A549 (cell line): ENCODE data around the gene RGS10. TPM values are rescaled to one million over a fixed set of nuclear protein-coding genes. Genes with fewer than 3 reads are reported as not detected.

Source experiments
- ATAC-seq, 2 experiments: fragments of 200-7000 bp in 1 of 2; fragments of >200 bp in 1 of 2; cut with Nextera tagmentation in 1 of 2; cut with Tn5 transposase in 1 of 2; 3 replicates each; pipeline versions ENCODE4 v1.8.0 to v1.9.1; 2018 to 2020; ENCODE audit warnings: mild to moderate bottlenecking in 1 of 2, moderate library complexity in 1 of 2
- CTCF ChIA-PET: fragments of 300-600 bp; sonication (Branson Sonifier 250); formaldehyde crosslinking; extraction: SDS; loops from one replicate; lab custom pipeline; 2021; ENCODE audit warnings: antibody characterized with exemption, inconsistent platforms; lab: Yijun Ruan, JAX
- POLR2A ChIA-PET: fragments of 350-600 bp; formaldehyde crosslinking; extraction: SDS; loops from one replicate; lab custom pipeline; 2021; ENCODE audit warnings: antibody characterized with exemption, inconsistent platforms; lab: Yijun Ruan, JAX
- DNase-seq, 2 experiments: peaks; one replicate each; pipeline versions ENCODE4 v3.0.0 to v3.0.0-alpha.2; 2011 to 2016; ENCODE audit warnings: low read depth in 1 of 2, low spot score in 1 of 2
- FAIRE-seq: peaks from 2 replicates; lab custom pipeline; 2011; peaks lifted over from hg19 to GRCh38; lab: Jason Lieb, UNC
- H3K27ac ChIP-seq, 2 experiments: fragments of >200 bp; sonication (Bioruptor Twin); formaldehyde crosslinking; 3 replicates each; pipeline ENCODE4 v1.5.1; 2016 to 2017
- H3K4me1 ChIP-seq: fragments of >200 bp; sonication (Bioruptor Twin); formaldehyde crosslinking; 3 replicates; pipeline ENCODE4 v1.6.1; 2016
- H3K4me2 ChIP-seq: fragments of >200 bp; sonication (Bioruptor Twin); formaldehyde crosslinking; 3 replicates; pipeline ENCODE4 v1.6.1; 2016
- H3K4me3 ChIP-seq: fragments of >200 bp; sonication (Bioruptor Twin); formaldehyde crosslinking; 3 replicates; pipeline ENCODE4 v1.5.1; 2016
- H3K9me3 ChIP-seq: fragments of >200 bp; sonication (Bioruptor Twin); formaldehyde crosslinking; 3 replicates; pipeline ENCODE4 v1.6.1; 2016
- ATOH8 ChIP-seq: fragments of 250-450 bp; sonication (Bioruptor Pico); IDR thresholded peaks from 2 replicates; pipeline ENCODE4 v1.5.0; 2020; ENCODE audit warnings: low read depth, mild to moderate bottlenecking, moderate library complexity
- BCL3 ChIP-seq: fragments of >200 bp; sonication (Bioruptor Twin); formaldehyde crosslinking; IDR thresholded peaks from 3 replicates; pipeline ENCODE4 v1.6.1; 2016
- CBX8 ChIP-seq: fragments of 200-600 bp; sonication (generic); IDR thresholded peaks from 2 replicates; pipeline ENCODE4 v1.6.1; 2016
- CEBPB ChIP-seq, 2 experiments: fragments of >200 bp in 1 of 2; sonication (Bioruptor Twin) in 1 of 2; formaldehyde crosslinking in 1 of 2; IDR thresholded peaks; 2 replicates each; pipeline ENCODE4 v1.6.1; 2012 to 2016
- CHD2 ChIP-seq: fragments of 150-350 bp; IDR thresholded peaks from 2 replicates; pipeline ENCODE4 v1.6.1; 2014; ENCODE audit warnings: low read length; ENCODE audit not compliant: partially characterized antibody
- CHD4 ChIP-seq: fragments of 200-600 bp; sonication (generic); IDR thresholded peaks from 2 replicates; pipeline ENCODE4 v1.6.1; 2016; ENCODE audit warnings: antibody characterized with exemption, mild to moderate bottlenecking, borderline replicate concordance
- EHMT2 ChIP-seq: fragments of 200-600 bp; sonication (generic); IDR thresholded peaks from 2 replicates; pipeline ENCODE4 v1.6.1; 2016; ENCODE audit warnings: antibody characterized with exemption, low read depth, mild to moderate bottlenecking, moderate library complexity
- ELK1 ChIP-seq: fragments of 150-350 bp; IDR thresholded peaks from 2 replicates; pipeline ENCODE4 v1.6.1; 2014; ENCODE audit warnings: low read depth, mild to moderate bottlenecking, low read length
- FOXS1 ChIP-seq: fragments of 250-450 bp; sonication (Bioruptor Pico); IDR thresholded peaks from 2 replicates; pipeline ENCODE4 v1.5.0; 2020; ENCODE audit warnings: mild to moderate bottlenecking, moderate library complexity
- HMGXB4 ChIP-seq: fragments of 250-450 bp; sonication (Bioruptor Pico); IDR thresholded peaks from 2 replicates; pipeline ENCODE4 v1.5.0; 2021; ENCODE audit warnings: mild to moderate bottlenecking, moderate library complexity, borderline replicate concordance
- JUNB ChIP-seq: fragments of >200 bp; sonication (Bioruptor Twin); formaldehyde crosslinking; IDR thresholded peaks from 2 replicates; pipeline ENCODE4 v1.6.1; 2016
- MAFK ChIP-seq: fragments of 450-650 bp; IDR thresholded peaks from 2 replicates; pipeline ENCODE4 v1.6.1; 2014; ENCODE audit not compliant: partially characterized antibody
- MYC ChIP-seq: IDR thresholded peaks from 2 replicates; pipeline ENCODE4 v1.6.1; 2012; ENCODE audit warnings: mild to moderate bottlenecking, inconsistent platforms, low read length, improper control_type of control experiment, borderline replicate concordance
- POLR2AphosphoS2 ChIP-seq: conservative IDR thresholded peaks from 2 replicates; pipeline ENCODE4 v1.6.1; 2012; ENCODE audit warnings: low read length, improper control_type of control experiment, inconsistent platforms
- RAD21 ChIP-seq, 2 experiments: fragments of >200 bp in 1 of 2; sonication (Bioruptor Twin) in 1 of 2; formaldehyde crosslinking in 1 of 2; IDR thresholded peaks in 1 of 2; conservative IDR thresholded peaks in 1 of 2; 2 replicates in 1 of 2; 3 replicates in 1 of 2; pipeline ENCODE4 v1.6.1; 2012 to 2018; ENCODE audit warnings: inconsistent platforms in 1 of 2
- RARB ChIP-seq: fragments of 250-450 bp; sonication (Bioruptor Pico); IDR thresholded peaks from 2 replicates; pipeline ENCODE4 v1.8.0; 2021; ENCODE audit warnings: mild to moderate bottlenecking, moderate library complexity
- RCOR1 ChIP-seq: fragments of 150-350 bp; IDR thresholded peaks from 2 replicates; pipeline ENCODE4 v1.6.1; 2014; ENCODE audit warnings: antibody characterized with exemption, low read length, low read depth
- RFX5 ChIP-seq: fragments of 450-650 bp; IDR thresholded peaks from 2 replicates; pipeline ENCODE4 v1.7.1; 2014; ENCODE audit warnings: antibody characterized with exemption, mild to moderate bottlenecking, moderate library complexity
- RNF2 ChIP-seq: fragments of 200-600 bp; sonication (generic); IDR thresholded peaks from 2 replicates; pipeline ENCODE4 v1.6.1; 2016; ENCODE audit warnings: low read depth, mild to moderate bottlenecking, antibody characterized with exemption, moderate library complexity, borderline replicate concordance
- USF2 ChIP-seq: fragments of 450-650 bp; IDR thresholded peaks from 2 replicates; pipeline ENCODE4 v1.6.1; 2014; ENCODE audit warnings: antibody characterized with exemption
- ZNF302 ChIP-seq: fragments of 250-450 bp; sonication (Bioruptor Pico); IDR thresholded peaks from 2 replicates; pipeline ENCODE4 v1.9.0; 2021; ENCODE audit warnings: inconsistent platforms, mild to moderate bottlenecking, moderate library complexity
- WGBS: methylation state at CpG from one replicate; pipeline ENCODE4 v1.1.6; 2017; ENCODE audit errors: missing lambda C conversion rate; 5-methylcytosine and 5-hydroxymethylcytosine counted together
- polyA plus RNA-seq, 4 experiments: library from polyadenylated mRNA; depleted of rRNA in 3 of 4; stranded (reverse); fragments of >200 nt; fragmentation: RNase III in 1 of 4; extraction: RNeasy Plus Mini Kit Qiagen cat#74134 plus additional on column Dnase treatment in 1 of 4; gene quantifications; 2 replicates in 3 of 4; 3 replicates in 1 of 4; pipeline ENCODE4 v1.2.3, GENCODE V29; 2011 to 2017

Gene RGS10
- polyA plus RNA-seq, 2 of the 4 experiments (the other 2 are of a cell fraction): 39.7 to 46.4 TPM

- TF ChIP-seq CHD2 (no peak), POLR2AphosphoS2 (no peak), MYC (no peak), MAFK (no peak), RAD21 (conservative IDR thresholded peaks at IDR 0.05 in 1 of 2, IDR thresholded peaks at IDR 0.05 in 1 of 2) (no peak), ELK1 (no peak), FOXS1 (CRISPR knock-in tag) (no peak), HMGXB4 (CRISPR knock-in tag) (no peak)
- ATAC-seq: 0 out of 6 replicates have a peak, but pooled peaks of 1 of the 2 experiments have one; percentile 11
- ChIA-PET CTCF (interaction anchor here (1.2 to 4.2 kb wide), 3 partner anchors 12 to 16 kb away, joined by 6 to 31 read pairs (median 9); no protein-coding TSS in a partner anchor), POLR2A (no interaction called here)
- Histone ChIP-seq H3K4me1 (no peaks in the 10 kb centered on the region), H3K9me3 (no peaks in the 10 kb centered on the region), H3K4me2 (no peak overlapping the region), H3K4me3 (no peak overlapping the region), H3K27ac (no peak overlapping the region)
- no peak for DNase-seq
- FAIRE-seq: no peak
- 78% methylated on average over 11 of the region's 11 CpGs for WGBS
Measured at GRCh38 chr10:119460369-119461195, 81.9 kb downstream of the RGS10 start.

GRCh38 chr10:119459681-119460340 is 82.7 kb downstream of the RGS10 start:
- 85% methylated on average over 14 of the region's 17 CpGs for WGBS
- no peak for ATAC-seq
- Histone ChIP-seq H3K4me3 (no peak overlapping the region), H3K9me3 (no peaks in the 10 kb centered on the region), H3K4me2 (no peak overlapping the region), H3K4me1 (no peaks in the 10 kb centered on the region), H3K27ac (no peak overlapping the region)
- POLR2A ChIA-PET: no interaction called here
- no peak for FAIRE-seq
- TF ChIP-seq ZNF302 (CRISPR knock-in tag): no peak
- no peak for TF ChIP-seq EHMT2
- no peak for TF ChIP-seq CBX8
- TF ChIP-seq RCOR1: no peak
- no peak for TF ChIP-seq RAD21 (conservative IDR thresholded peaks at IDR 0.05 in 1 of 2, IDR thresholded peaks at IDR 0.05 in 1 of 2)
- TF ChIP-seq USF2: no peak
- no peak for TF ChIP-seq CEBPB (IDR thresholded peaks at IDR 0.05)
- TF ChIP-seq BCL3: no peak
- no peak for TF ChIP-seq RFX5
- no peak for TF ChIP-seq ATOH8
- TF ChIP-seq JUNB: no peak
- TF ChIP-seq CHD4: no peak
- TF ChIP-seq RARB: no peak
- no peak for TF ChIP-seq RNF2
- no peak for DNase-seq
- CTCF ChIA-PET: interaction anchor here (1.2 to 4.2 kb wide), 4 partner anchors 12 to 261 kb away, joined by 8 to 31 read pairs (median 12); partner anchors contain the start of gene GRK5
